Activated naive CD4-positive, alpha-beta T cell treated with anti-CD3 and anti-CD28 coated beads for 36 hours (primary cell): ENCODE results near the gene ARPC5. TPM values are rescaled to one million over a fixed set of nuclear protein-coding genes. Genes with fewer than 3 reads are reported as not detected.
A peak's percentile ranks its signal among the peaks of the same experiment; 100 is the strongest.

Source experiments
- CTCF ChIA-PET: fragments of 350-600 bp; sonication (Branson Sonifier 250); formaldehyde crosslinking; loops from one replicate; lab custom pipeline; 2021; ENCODE audit warnings: antibody characterized with exemption; lab: Charles Lee
- DNase-seq: peaks from one replicate; pipeline ENCODE4 v3.0.0-alpha.2; 2020
- H3K27ac Mint-ChIP-seq: one replicate; pipeline ENCODE4 v1.8.0; 2021; ENCODE audit warnings: mild to moderate bottlenecking, mixed read lengths
- H3K27me3 Mint-ChIP-seq: one replicate; pipeline ENCODE4 v1.8.0; 2021; ENCODE audit warnings: low read depth, mixed read lengths
- H3K36me3 Mint-ChIP-seq: one replicate; pipeline ENCODE4 v1.8.0; 2021; ENCODE audit warnings: low read depth, mixed read lengths
- H3K4me1 Mint-ChIP-seq: one replicate; pipeline ENCODE4 v1.8.0; 2021; ENCODE audit warnings: low read depth, mixed read lengths
- H3K4me3 Mint-ChIP-seq: one replicate; pipeline ENCODE4 v1.8.0; 2021; ENCODE audit warnings: mild to moderate bottlenecking, moderate library complexity, mixed read lengths
- H3K9me3 Mint-ChIP-seq: one replicate; pipeline ENCODE4 v1.8.0; 2021; ENCODE audit warnings: mixed read lengths
- intact Hi-C: fragments of 100-400 bp; cut with micrococcal nuclease; formaldehyde crosslinking; loops from one replicate; pipeline ENCODE4 v1.15.1; 2023
- total RNA-seq, 2 experiments: library from RNA; stranded (reverse); gene quantifications; one replicate each; pipeline ENCODE4 v1.2.3, GENCODE V29; 2021

The ARPC5 gene
- total RNA-seq, 2 experiments from 2014 or later, result 162 to 164 TPM

DNA sequence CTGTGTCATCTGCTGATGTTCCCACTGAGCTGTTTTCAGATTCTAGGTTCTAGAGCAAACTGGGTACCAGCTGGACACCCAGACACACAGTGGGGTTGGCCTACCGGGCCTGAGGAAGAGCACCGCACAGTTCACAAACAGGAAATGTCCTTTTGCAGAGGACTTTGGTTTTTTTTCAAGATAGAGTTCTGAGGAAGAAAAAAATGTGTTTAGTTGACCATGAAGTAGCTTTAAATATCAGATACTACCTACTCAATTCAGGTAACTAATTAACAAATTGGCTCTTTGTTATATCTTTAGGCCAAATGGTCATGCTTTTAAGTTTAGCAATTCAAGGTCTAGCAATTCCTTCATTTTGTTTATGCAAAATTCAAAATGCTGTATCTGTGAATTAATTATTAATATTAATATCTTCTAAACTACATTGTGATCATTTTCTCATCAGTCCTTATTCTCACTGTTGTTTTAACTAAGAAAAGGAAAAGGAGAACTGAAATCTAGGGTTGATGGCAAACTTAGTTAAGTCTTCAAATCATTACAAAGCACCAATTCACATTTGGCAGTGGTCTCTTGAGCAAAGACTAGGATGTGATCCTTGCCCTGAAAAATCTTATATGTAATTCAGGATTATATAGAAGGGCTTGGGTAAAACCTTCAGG, 28.1 kb downstream of the ARPC5 start:
- Mint-ChIP-seq H3K36me3 (no peaks in the 10 kb centered on the region), H3K4me1 (no peaks in the 10 kb centered on the region), H3K27ac (no peak overlapping the region), H3K9me3 (no peaks in the 10 kb centered on the region), H3K27me3 (peaks cover 6% of the 10 kb centered on the region), H3K4me3 (no peak overlapping the region)
- CTCF ChIA-PET, result interaction anchor here (1.2 kb wide), 1 partner anchor 78 kb away, joined by 4 read pairs; no protein-coding TSS in a partner anchor
- intact Hi-C loops, result no loop called here
- no peak for DNase-seq

DNA sequence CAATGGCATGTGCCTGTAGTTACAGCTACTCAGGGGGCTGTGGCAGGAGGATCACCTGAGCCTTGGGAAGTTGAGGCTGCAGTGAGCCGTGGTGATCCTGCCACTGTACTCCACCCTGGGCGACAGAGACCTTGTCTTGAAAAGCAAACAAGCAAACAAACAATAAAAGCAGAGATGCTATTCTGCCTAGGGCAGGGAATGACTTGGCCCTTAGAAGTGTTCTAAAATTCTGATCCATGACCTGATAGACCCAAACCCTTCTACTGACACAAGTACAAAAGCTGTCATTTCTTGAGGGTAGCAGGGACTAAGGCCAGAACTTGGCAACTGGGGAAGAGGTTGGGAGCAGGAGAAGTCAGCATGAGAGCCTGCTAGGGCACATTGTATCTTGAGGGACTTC, 29.7 kb downstream of the ARPC5 start:
- H3K27me3 Mint-ChIP-seq, result peaks cover 6% of the 10 kb centered on the region
- H3K4me1 Mint-ChIP-seq, result no peaks in the 10 kb centered on the region
- no peak overlapping the region for H3K4me3 Mint-ChIP-seq
- intact Hi-C loops, result no loop called here
- H3K27ac Mint-ChIP-seq, result no peak overlapping the region
- CTCF ChIA-PET, result interaction anchor here (0.6 kb wide), 1 partner anchor 34 kb away, joined by 4 read pairs; no protein-coding TSS in a partner anchor
- no peaks in the 10 kb centered on the region for H3K36me3 Mint-ChIP-seq
- DNase-seq, result no peak
- no peaks in the 10 kb centered on the region for H3K9me3 Mint-ChIP-seq

DNA sequence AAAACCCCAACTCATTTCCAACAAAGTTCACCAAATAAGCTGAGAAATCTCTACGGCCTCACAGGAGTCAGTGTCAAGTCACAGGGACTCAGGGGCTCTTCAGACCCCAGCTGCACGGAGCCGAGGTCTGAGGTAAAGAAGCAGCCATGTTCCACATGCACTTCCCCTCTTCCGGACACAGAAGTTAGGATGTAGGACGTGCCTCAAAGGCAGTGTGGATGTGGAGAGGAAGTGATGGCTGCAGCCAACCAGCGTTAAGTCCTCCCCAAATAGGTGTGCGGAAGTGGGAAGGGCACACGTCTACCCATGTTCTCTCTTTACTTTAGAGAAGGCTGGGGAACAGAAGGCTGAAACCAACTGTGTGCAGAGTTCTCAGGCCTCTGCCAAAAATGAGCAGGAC, 30.8 kb downstream of the ARPC5 start:
- Mint-ChIP-seq H3K4me3 (no peak overlapping the region), H3K9me3 (no peaks in the 10 kb centered on the region), H3K4me1 (no peaks in the 10 kb centered on the region), H3K36me3 (no peaks in the 10 kb centered on the region), H3K27ac (no peak overlapping the region), H3K27me3 (peaks cover 2% of the 10 kb centered on the region)
- DNase-seq, result no peak
- CTCF ChIA-PET, result interaction anchor here (1.0 kb wide), 1 partner anchor 50 kb away, joined by 3 read pairs; no protein-coding TSS in a partner anchor
- intact Hi-C loops, result no loop called here

DNA sequence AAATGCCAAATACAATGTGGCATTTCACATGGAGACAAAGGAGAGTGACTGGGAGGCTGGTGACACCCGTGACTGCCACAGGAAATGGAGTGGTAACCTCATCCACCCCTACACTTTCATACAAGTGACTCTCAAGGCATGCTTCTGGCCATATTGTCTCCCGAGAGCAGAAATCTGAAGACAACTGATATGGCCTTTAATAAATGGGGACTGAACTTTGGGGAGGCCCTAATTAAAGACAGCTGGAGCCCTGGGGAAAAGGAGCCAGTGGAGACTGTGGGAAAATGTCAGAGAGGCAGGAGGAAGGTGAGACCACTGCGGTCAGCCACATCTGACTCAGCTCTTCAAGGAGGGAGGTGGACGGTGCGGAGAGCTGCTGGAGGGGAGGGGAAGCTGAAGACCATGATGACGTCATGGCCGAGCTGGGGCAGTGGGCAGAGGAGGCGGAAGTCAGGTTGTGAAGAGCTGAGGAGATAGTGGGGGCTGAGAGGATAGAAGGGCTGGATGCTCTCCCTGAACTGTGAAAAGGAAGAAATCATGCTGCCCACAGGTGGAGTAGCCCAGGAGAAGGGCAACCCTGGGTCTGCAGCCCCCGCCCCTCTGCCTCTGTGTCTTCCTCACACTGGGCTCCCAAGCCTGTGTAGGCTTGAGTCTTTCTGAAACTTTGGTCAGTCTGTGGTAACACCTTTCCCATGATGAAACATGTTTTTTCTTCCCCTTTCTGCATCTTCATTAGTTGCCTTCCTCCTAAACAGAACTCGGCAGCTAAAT, 31.4 kb downstream of the ARPC5 start:
- CTCF ChIA-PET, result interaction anchor here (1.0 kb wide), 1 partner anchor 50 kb away, joined by 3 read pairs; no protein-coding TSS in a partner anchor
- Mint-ChIP-seq H3K4me1 (no peaks in the 10 kb centered on the region), H3K9me3 (no peaks in the 10 kb centered on the region), H3K27me3 (peaks cover 2% of the 10 kb centered on the region), H3K4me3 (no peak overlapping the region), H3K36me3 (no peaks in the 10 kb centered on the region), H3K27ac (no peak overlapping the region)
- intact Hi-C loops, result no loop called here
- DNase-seq, result no peak

DNA sequence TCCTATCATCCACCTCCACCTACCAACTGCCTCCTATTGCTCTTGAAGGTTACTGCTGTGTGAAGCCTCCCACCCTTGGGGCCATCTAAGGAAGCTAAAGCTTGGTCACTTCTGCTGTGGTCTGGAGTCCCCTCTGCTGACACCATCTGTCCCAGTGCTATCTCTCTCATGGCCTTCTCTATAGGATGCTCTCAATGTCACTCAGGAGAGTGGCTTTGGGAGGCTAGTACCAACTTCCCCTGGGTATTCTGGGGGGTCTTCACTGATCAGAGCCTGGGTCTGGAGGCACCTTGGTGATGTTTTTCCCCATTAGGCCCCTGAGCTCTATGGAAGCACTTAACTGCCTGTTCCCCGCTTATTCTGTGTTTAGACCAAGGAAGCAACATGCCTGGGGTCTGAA, 33.1 kb downstream of the ARPC5 start:
- Mint-ChIP-seq H3K27ac (no peak overlapping the region), H3K9me3 (no peaks in the 10 kb centered on the region), H3K4me1 (peaks cover 7% of the 10 kb centered on the region), H3K27me3 (no peaks in the 10 kb centered on the region), H3K4me3 (no peak overlapping the region), H3K36me3 (no peaks in the 10 kb centered on the region)
- DNase-seq, result no peak
- CTCF ChIA-PET, result interaction anchor here (1.0 kb wide), 1 partner anchor 314 kb away, joined by 3 read pairs; no protein-coding TSS in a partner anchor
- intact Hi-C loops, result no loop called here

DNA sequence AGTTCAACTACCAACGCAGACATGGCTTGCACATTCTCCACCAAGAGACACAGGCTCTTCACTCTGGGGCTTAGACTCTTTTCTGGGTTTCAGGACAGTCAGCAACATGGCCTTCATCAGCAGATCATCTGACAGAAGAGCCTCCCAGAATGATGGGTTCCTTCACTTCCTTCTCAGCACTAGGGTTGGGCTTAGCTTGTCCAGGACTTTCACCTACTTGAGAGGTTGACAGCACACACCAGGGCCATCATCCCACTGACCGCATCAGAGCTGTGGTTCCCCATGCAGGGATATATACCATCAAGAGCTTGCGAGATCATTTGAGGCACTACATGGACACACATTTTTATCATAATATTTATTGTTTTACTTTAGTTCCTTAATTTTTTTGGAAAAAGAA, 34.9 kb downstream of the ARPC5 start:
- Mint-ChIP-seq H3K4me3 (no peak overlapping the region), H3K9me3 (no peaks in the 10 kb centered on the region), H3K27me3 (no peaks in the 10 kb centered on the region), H3K27ac (no peak overlapping the region), H3K36me3 (no peaks in the 10 kb centered on the region), H3K4me1 (peaks cover 7% of the 10 kb centered on the region)
- no peak for DNase-seq
- CTCF ChIA-PET, result interaction anchor here (0.9 kb wide), 1 partner anchor 85 kb away, joined by 3 read pairs; no protein-coding TSS in a partner anchor
- intact Hi-C loops, result no loop called here

DNA sequence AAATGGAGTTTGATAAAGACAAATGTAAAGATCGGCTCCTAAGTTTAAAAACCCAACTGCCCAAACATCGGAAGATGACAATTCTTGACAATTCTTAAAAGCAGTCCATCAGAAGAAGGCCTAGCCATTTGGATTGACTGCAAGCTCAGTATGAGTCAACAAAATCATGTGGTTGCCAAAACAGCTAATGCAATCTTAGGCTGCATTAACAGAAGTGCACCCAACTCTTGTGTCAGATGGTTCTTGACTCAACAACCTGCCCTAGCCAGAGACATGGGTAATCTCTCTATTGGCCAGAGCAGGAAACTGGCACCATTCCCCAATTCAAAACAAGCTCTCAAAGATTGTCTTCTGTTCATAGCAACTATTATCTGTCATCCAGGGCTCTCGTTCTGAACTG, 35.4 kb downstream of the ARPC5 start:
- Mint-ChIP-seq H3K4me3 (no peak overlapping the region), H3K27me3 (no peaks in the 10 kb centered on the region), H3K4me1 (peaks cover 7% of the 10 kb centered on the region), H3K9me3 (no peaks in the 10 kb centered on the region), H3K36me3 (no peaks in the 10 kb centered on the region), H3K27ac (no peak overlapping the region)
- intact Hi-C loops, result no loop called here
- no peak for DNase-seq
- CTCF ChIA-PET, result interaction anchor here (0.9 to 1.3 kb wide), 2 partner anchors 84 to 85 kb away, joined by 3 to 4 read pairs; no protein-coding TSS in a partner anchor

- CTCF ChIA-PET, result interaction anchor here (0.7 to 1.1 kb wide), 4 partner anchors 24 to 432 kb away, joined by 3 to 6 read pairs (median 4); no protein-coding TSS in a partner anchor
- Mint-ChIP-seq H3K27me3 (no peaks in the 10 kb centered on the region), H3K4me3 (no peak overlapping the region), H3K4me1 (peaks cover 11% of the 10 kb centered on the region), H3K9me3 (no peaks in the 10 kb centered on the region), H3K27ac (no peak overlapping the region), H3K36me3 (no peaks in the 10 kb centered on the region)
- DNase-seq, result peak; percentile 27
- intact Hi-C loops, result no loop called here
These were observed 37.2 kb downstream of the ARPC5 start for GRCh38 chr1:183598386-183598785.

DNA sequence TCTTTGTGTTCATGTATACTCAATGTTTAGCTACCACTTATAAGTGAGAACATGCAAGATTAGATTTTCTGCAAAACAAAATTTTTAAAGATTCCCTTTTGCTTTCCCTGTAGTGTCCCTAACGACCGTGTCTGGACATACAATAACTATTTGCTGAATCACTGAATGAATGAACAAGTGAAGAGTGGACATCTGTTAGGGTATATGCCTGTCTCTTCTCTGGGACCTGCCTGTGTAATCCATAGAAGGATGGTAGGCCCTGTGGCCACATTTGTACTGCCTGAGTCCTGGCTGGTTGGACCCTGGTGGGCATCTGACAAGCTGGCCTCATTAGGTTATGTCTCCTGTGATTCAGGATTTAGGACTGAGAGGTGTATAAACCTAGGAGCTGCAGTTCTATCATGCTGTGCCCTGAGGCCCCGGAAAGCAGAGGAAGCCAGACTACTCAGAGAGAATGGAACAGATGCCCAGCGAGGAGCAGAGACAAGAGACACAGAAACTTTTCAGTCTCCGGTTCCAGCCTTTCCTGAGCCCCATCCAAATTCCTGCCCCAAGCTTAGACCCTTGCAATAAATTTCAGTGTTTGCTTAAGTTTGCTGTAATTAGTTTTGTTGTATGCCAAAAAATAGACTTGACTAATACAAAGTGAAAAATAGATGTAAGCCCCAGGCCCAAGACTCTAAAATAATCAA, 37.8 kb downstream of the ARPC5 start:
- intact Hi-C loops, result no loop called here
- DNase-seq, result no peak
- H3K4me3 Mint-ChIP-seq, result no peak overlapping the region
- H3K27ac Mint-ChIP-seq, result no peak overlapping the region
- no peaks in the 10 kb centered on the region for H3K36me3 Mint-ChIP-seq
- no peaks in the 10 kb centered on the region for H3K27me3 Mint-ChIP-seq
- CTCF ChIA-PET, result interaction anchor here (0.7 kb wide), 1 partner anchor 379 kb away, joined by 3 read pairs; no protein-coding TSS in a partner anchor
- no peaks in the 10 kb centered on the region for H3K9me3 Mint-ChIP-seq
- H3K4me1 Mint-ChIP-seq, result peaks cover 16% of the 10 kb centered on the region

DNA sequence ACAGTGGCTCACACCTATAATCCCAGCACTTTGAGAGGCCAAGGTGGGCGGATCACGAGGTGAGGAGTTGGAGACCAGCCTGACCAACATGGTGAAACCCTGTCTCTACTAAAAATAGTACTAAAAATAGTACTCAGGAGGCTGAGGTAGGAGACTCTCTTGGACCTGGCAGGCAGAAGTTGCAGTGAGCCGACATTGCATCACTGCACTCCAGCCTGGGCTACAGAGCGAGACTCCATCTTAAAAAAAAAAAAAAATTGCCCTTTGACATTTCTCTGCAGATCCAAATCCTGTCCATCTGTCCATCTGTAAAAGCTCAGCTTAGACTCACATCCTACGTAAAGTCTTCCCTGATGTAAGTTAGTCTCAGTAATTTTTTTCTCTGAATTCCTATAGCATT, 39.1 kb downstream of the ARPC5 start:
- intact Hi-C loops, result no loop called here
- no peaks in the 10 kb centered on the region for H3K27me3 Mint-ChIP-seq

DNA sequence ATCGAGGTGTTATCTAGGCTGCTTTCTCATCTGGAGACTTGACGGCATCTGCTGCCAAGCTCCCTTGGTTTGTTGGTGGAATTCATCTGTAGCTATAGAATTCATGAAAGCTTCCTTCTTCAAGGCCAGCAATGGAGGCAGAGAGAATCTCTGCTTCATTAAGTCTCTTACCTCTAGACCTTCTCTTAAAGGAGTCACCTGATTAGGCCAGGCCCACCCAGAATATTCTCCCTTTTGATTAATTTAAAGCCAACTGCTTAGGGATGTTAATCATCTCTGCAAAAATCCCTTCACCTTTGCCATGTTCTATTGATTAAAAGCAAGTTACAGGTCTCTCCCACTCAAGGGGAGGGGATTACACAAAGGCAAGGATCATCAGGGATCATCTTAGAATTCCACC, 40.0 kb downstream of the ARPC5 start:
- Mint-ChIP-seq H3K36me3 (no peaks in the 10 kb centered on the region), H3K27me3 (no peaks in the 10 kb centered on the region), H3K27ac (no peak overlapping the region), H3K4me3 (no peak overlapping the region), H3K9me3 (no peaks in the 10 kb centered on the region), H3K4me1 (peaks cover 29% of the 10 kb centered on the region)
- CTCF ChIA-PET, result no interaction called here
- intact Hi-C loops, result no loop called here
- DNase-seq, result no peak

More for the DNA sequence above, 39.1 kb downstream of the ARPC5 start:
- Mint-ChIP-seq H3K4me1 (peaks cover 22% of the 10 kb centered on the region), H3K27ac (no peak overlapping the region), H3K36me3 (no peaks in the 10 kb centered on the region), H3K9me3 (no peaks in the 10 kb centered on the region), H3K4me3 (no peak overlapping the region)
- no peak for DNase-seq
- CTCF ChIA-PET, result interaction anchor here (0.6 kb wide), 1 partner anchor 15 kb away, joined by 3 read pairs; no protein-coding TSS in a partner anchor

DNA sequence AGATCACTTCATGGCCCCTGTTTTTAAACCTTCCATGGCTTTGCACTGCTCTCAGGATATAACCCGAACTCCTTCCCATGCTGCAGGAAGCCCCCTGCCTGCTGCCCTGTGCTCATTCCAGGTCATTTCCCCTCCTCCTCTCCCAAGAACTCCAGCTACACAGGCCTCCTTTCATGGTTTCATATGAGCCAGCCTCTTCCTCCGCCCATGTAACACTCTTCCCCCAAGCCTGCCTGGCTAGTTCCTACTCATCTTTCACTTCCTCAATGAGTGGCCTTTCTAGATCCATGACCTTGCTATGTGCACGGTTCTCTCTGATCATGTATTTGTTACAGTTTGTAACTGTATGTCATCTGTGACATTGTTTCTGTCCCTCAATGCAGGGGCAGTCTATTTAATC, 42.2 kb downstream of the ARPC5 start:
- Mint-ChIP-seq H3K36me3 (no peaks in the 10 kb centered on the region), H3K27ac (no peak overlapping the region), H3K4me1 (peaks cover 45% of the 10 kb centered on the region), H3K9me3 (no peaks in the 10 kb centered on the region), H3K27me3 (no peaks in the 10 kb centered on the region), H3K4me3 (no peak overlapping the region)
- peak; percentile 18 for DNase-seq
- intact Hi-C loops, result no loop called here
- CTCF ChIA-PET, result interaction anchor here (0.9 kb wide), 1 partner anchor 123 kb away, joined by 4 read pairs; no protein-coding TSS in a partner anchor
